Measurements from ENCODE around the gene PRMT1.

DNA sequence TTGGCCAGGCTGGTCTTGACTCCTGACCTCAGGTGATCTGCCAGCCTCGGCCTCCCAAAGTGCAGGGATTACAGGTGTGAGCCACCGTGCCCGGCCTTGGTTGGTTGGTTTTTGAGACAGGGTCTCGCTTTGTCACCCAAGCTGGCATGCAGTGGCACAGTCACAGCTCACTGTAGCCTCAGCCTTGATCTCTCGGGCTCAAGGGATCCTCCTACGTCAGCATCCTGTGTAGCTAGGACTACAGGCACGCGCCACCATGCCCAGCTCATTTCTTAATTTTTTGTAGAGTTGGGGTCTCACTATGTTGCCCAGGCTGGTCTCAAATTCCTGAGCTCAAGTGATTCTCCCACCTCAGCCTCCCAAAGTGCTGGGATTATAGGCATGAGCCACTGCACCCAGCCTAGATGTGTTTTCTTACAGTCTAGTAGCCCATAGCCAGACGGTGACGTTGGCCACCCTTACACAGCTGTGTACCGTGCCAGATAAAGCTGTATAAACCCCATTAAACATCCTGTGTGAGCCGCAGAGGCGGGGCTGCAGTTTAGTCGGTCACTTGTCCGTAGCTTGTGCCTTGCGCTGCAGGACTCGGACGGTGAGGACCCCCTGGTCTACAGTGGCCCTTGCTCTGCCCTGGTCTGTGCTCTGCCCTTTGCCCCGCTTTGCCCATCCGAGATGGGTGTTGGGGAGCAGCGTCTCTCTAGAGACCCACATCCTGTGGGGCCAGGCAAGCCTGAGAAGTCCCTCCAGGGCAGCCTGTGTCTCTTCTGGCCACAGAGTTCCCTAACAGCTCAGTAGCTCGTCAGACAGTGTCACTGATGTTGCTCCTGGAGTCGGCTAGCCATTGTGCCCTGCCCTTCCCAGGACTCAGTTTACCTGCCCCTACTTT is 21.3 kb upstream of the PRMT1 start:
- TF ChIP-seq, protein P1, sequence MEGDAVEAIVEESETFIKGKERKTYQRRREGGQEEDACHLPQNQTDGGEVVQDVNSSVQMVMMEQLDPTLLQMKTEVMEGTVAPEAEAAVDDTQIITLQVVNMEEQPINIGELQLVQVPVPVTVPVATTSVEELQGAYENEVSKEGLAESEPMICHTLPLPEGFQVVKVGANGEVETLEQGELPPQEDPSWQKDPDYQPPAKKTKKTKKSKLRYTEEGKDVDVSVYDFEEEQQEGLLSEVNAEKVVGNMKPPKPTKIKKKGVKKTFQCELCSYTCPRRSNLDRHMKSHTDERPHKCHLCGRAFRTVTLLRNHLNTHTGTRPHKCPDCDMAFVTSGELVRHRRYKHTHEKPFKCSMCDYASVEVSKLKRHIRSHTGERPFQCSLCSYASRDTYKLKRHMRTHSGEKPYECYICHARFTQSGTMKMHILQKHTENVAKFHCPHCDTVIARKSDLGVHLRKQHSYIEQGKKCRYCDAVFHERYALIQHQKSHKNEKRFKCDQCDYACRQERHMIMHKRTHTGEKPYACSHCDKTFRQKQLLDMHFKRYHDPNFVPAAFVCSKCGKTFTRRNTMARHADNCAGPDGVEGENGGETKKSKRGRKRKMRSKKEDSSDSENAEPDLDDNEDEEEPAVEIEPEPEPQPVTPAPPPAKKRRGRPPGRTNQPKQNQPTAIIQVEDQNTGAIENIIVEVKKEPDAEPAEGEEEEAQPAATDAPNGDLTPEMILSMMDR (IDR thresholded peaks at IDR 0.05), result no peak
- no peak for TF ChIP-seq POLR2A (IDR thresholded peaks at IDR 0.05)
